PFSK-1 (cell line): ENCODE data around the gene HAO2.

Source experiments
- POLR2AphosphoS5 ChIP-seq: IDR thresholded peaks from 2 replicates; pipeline ENCODE4 v1.6.1; 2012; ENCODE audit warnings: low read depth, mild to moderate bottlenecking, control low read depth, low read length, moderate library complexity
- SIN3A ChIP-seq: IDR thresholded peaks from 2 replicates; pipeline ENCODE4 v1.6.1; 2012; ENCODE audit warnings: mild to moderate bottlenecking, low read length, moderate library complexity, borderline replicate concordance; ENCODE audit not compliant: insufficient read depth
- TAF1 ChIP-seq: IDR thresholded peaks from 2 replicates; pipeline ENCODE4 v1.6.1; 2012; ENCODE audit warnings: low read length, control low read depth, borderline replicate concordance; ENCODE audit not compliant: insufficient read depth

GRCh38 chr1:119351997-119352396, 16.6 kb upstream of the HAO2 start:
- TF ChIP-seq POLR2AphosphoS5 (no peak), SIN3A (no peak), TAF1 (no peak)
